Stimulated activated CD8-positive, alpha-beta memory T cell treated with anti-CD3 and anti-CD28 coated beads, Interleukin-2, amount 100 ng/mL, for 48 hours (primary cell): ENCODE data around the gene TMEM269.

Experiments used
- DNase-seq, 2 donors: peaks; one replicate each; pipeline ENCODE4 v3.0.0-alpha.2; 2020; ENCODE audit warnings: low read depth in 2 of 2

TMEM269 gene

DNA sequence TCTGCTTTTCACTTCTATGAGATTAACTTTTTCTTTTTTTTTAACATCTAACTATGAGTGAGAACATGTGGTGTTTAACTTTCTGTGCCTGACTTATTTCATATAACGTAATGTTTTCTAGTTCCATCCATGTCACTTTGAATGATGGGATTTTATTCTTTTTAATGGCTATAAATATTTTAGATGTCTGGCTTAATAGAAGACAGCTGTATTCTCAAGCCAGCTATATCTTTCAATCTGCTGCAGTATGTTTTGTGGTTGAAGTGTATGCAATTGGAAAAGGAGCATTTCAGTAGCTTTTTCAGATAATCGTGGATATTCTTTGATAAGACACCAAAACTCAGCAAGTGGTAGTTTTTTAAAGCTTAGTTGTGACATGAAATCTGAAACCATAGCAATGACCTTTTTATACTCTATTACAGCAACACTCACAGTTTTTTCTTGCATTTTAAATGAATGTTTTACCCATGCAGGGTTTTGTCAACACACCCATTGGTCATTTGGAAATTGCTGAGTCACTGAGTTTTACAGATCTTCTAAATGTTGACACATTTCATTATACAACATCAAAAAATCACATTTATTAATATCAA lies 38.1 kb downstream of the TMEM269 start:
- DNase-seq: no peak

DNA sequence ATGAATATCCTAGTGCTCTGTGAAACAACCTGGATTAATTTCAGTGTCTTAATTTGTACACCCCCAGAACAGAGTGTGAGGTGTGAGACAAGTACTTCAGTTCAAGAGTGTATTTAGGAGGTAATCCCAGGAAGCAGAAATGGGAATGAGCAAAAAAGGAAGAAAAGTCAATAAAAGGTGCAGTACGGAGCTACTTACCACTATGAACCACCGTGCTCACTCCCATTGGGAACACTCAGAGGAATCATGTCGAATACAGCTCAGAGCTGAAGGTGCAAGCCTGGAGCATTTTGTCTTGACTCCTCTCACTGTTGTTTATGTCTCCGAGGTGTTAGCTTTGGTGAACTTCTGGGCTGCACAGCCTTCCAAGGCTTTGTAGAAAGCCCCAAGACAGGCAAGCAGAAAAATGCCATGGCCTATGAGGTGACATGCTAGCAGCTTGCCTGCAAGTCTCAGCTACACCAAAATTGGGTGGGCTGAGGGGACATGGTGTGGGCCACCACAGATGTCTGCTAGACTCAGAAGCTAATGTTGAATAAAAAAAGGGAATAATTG lies 39.8 kb downstream of the TMEM269 start:
- DNase-seq: no peak

DNA sequence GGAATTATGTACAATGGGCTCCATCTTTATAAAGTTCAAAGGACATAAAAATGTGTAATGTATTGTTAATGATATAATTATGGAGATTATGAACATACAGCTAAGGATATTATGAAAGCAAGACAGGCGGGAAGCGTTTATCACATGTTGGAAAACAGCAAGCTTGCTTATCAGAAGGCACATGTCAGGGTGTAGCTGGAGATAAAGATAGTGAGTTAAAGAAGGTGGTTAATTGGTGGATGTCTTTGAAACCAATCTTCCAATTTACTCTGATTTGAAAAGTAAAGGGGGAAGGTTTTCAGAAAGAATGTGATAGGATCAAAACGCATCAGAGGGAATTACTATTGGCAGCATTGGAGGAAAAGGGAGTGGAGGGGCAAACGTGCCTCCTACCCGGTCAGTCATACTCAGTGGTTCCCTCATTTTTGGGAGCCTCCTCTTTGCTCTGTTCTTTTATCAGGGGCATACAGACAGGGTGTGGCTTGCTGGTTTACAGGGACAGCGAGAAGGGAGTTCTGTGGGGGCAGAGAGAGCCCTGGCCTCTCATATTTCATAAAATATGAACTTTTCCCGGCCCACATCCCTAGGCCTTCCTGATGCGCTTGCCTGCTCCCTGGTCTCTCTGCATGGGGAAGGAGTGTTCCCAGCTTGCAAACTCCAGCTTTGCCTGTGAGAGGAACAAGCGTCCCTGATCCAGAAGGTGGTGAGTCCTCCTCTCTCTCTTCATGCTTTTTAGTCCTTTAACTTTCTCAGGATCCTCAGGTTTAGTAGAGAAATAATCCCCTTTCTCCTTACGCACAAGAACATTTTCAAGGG lies 40.5 kb downstream of the TMEM269 start:
- DNase-seq: no peak

DNA sequence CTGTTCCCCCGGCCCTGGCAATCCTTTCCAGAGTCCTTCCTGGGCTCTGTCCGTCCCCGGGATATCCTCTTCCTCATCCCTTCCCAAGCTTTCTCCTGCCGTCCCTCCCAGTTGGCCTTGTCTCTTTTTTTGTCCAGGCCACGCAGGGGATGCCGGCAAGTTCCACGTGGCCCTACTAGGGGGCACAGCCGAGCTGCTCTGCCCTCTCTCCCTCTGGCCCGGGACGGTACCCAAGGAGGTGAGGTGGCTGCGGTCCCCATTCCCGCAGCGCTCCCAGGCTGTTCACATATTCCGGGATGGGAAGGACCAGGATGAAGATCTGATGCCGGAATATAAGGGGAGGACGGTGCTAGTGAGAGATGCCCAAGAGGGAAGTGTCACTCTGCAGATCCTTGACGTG lies 45.8 kb downstream of the TMEM269 start:
- no peak for DNase-seq

DNA sequence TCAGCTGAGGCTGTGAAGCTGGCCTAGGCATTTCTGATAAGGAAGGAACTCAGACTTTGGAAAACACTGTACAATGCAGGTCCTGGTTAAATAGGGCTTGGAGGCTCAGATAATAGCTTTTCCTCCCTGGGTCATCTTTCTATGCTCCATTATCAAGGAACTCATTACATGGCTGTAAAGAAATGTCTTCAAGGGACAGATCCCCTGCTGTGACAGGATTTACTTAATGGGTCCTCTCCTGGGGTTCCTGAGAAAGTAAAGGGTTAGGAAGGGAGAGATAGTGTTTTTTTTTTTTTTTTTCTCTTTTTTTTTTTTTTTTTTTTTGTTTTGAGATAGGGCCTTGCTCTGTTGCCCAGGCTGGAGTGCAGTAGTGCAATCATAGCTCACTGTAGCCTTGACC lies 46.5 kb downstream of the TMEM269 start:
- no peak for DNase-seq

DNA sequence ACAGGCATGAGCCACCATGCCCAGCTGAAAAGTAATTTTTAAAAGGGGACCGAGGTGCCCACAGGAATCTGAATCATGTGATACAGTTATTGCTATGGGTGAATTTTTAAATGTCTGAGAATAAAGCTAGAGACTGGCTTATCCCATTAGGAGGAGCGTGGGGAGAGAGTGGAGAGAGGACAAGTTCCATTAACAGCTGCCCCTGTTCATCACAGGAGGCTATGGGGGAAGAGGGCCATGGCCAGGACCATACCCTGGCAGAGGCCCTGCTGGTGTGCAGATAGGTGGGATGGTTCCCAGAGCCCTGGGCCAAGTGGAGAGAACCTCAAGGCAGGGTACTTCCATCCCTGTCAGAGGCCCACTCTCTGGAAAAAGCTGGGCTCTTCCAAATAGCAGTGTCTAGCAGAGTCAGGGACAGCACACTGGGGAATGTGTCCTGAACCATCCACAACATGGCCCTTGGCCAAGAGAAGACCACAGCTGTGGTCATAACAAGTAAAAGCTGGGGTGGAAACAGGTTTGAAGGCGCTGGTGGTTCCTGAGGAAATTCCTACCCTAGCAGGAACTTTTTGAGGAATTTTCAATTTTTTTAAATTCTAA lies 48.0 kb downstream of the TMEM269 start:
- DNase-seq: no peak

DNA sequence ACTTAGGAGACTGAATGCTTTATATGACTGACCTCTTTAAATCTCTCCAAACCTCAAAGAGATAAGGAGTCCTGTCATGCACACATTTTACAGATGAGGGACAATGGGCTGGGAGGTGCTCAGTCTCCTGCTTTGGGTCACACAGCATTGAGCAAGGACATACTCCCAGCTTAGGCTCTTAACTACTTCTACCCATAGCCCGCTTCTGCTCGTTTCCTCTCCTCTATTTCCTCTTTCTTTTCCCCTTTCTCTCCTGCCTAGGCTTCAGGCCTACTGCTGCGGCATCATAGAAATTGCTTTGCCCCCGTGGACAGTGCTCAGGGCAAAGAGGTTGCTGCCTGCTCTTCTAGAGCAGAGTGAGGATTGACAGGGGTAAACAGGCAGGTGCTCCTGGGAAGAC lies 49.2 kb downstream of the TMEM269 start:
- no peak for DNase-seq

DNA sequence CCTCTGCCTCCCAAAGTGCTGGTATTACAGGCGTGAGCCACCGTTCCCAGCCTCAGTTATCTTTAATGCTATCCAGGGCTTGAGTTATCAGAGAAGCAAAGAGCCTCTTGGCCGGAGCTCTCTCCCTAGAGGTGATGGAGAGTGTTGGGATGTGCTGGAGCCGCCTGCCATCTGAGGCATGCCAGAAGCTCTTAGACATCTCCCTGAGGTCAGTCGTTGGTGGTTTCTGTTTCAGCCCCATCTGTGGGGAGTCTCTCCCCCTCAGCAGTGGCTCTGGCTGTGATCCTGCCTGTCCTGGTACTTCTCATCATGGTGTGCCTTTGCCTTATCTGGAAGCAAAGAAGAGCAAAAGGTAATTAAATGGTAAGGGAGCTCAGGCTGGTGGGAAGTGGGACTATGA lies 50.0 kb downstream of the TMEM269 start:
- no peak for DNase-seq

DNA sequence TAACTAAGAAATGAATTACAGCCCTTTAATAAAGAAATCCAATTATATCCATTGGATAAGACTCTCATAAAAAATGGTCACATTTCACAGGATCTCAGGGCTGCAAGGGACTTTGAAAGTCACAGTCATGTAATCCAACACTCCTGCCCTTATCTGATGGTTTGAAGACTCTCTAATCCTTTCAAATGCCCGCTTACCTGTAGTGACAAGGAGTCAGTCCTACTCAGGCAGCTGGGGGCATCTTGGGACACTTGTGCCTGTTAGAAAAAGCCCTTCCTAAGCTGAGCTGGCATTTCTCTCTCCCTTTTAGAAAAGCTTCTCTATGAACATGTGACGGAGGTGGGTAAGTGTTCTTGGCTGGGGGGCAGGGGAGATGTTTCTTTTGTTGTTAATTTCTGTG lies 50.6 kb downstream of the TMEM269 start:
- DNase-seq: no peak

DNA sequence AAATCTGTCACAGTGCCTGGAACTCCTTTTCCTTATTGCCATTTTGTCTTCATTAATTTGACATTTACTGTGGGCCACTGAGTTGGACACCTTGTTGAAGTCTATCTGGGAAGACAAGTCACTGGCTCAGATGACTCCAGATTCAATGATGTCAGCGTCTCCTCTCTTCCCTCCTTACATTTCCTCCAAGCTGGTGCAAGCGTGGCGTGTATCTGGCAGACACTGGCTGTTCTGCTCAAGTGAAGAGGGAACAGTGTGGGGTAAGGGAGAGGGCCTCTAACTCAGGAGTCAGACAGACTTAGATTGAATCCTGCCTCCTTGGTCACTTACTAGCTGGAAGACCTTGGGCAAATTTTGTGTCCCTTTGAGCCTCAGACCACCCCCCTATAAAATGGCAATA lies 52.9 kb downstream of the TMEM269 start:
- DNase-seq: no peak

DNA sequence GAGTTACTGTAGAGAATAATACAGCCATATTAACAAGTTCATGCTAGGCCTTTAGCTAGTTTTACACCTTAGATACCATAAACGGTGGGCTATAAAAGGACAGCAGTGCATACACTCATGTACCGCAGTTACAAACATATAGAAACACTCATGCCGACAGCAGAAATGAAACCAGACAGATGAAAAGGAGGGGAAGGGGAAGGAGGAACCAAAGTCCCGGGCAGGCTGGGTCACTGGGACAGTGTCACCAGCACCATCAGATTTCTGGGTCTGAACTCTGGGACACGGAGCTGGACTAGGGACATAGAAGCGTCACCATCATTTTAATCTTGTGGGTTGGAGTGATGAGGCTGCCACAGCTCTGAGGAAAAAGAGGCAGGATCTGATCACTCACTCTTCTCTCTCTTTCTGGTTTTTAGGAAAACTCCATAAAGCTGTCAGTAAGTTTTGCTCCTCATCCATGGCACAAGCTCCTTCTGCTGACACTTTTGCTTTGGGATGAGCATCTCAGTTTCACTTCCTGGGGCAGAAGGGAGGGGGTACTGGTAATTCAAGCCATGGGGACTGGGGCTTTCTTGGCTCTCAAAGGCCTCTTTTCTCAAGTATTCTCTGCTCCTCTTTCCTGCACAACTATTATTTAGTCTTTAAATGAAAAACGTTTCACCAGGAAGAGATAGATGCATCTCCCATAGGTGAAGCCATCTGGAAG lies 53.8 kb downstream of the TMEM269 start:
- no peak for DNase-seq

DNA sequence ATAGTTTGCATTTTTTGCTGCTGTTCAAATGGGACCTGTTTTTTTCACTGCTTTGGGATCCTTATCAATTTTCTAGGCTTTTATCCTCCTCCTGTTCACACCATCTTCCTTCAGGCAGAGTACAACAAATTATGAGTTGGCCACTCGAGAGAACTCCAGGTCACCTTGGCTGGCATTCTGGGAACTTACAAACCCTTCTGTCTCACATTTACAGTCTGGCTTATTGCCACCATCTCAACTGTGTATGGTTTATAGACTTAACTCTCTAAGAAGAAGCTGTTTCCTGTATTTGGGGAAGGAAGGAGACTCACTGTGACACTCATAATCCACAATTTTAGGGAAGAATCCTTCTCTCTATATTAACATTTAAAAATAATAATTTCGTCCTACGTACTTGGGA lies 56.2 kb downstream of the TMEM269 start:
- DNase-seq: no peak

DNA sequence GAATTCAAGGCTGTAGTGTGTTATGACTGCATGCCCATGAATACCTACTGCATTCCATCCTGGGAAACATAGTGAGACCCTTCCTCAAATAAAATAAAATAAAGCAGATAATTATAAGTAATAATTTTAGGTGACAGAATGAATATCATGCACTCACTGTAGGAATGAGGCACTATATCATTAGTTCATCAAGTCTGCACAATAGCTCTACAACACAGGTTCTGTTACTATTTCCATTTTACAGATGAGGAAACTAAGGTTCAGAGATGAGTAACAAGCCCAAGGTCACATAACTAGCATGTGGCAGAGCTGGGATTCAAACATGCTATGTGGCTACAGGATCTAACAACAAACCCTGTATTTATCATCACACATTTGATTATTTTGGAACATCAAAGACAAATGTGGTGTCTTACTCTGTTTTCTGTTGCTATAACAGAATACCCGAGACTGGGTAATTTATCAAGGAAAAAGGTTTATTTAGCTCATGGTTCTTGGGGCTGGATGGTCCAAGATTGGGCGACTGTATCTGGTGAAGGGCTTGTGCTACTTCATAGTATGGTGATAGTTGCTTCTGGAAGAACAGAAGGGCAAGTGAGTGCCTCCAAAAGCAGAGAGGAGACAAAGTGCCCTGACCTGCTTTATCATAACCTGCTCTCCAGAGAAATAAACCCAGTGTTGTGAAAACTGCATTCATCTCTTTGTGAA lies 56.8 kb downstream of the TMEM269 start:
- no peak for DNase-seq

DNA sequence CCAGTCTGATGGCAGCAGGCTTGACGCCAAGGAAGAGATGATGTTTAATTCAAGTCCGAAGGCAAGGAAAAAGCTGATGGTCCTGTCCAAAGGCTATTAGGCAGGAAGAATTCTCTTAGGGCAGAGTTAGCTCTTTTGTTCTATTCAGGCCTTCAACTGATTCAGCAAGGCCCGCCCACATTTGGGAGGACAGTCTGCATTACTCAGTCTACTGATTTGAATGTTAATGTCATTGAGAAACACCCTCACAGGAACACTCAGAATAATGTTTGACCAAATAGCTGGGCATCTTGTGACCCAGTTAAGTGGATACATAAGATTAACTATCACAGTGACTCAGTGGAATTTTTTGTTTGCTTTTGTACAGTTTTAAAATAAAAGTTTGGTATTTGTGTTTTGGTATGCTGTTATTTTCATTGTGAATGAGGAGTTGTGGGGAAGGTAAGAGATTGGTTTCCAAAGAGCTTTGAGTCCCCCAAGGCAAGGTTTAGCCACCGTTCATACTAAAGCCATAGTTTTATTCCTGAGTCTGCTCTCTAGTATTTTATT lies 59.9 kb downstream of the TMEM269 start:
- DNase-seq: no peak

DNA sequence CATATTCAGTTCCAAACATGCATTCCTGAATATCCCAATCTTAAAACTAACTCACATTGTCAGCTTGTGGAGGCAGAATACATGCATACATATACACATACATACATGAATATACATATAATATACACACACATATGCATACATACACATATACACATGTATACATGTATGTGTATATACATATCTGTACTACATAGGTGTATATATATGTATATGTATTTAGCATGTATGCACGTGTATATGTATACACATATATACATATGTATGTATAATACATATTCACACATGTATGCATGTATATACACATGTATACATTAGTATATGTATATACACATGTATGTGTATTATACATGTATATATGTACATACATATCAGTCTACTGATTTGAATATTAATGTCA lies 60.4 kb downstream of the TMEM269 start:
- no peak for DNase-seq

DNA sequence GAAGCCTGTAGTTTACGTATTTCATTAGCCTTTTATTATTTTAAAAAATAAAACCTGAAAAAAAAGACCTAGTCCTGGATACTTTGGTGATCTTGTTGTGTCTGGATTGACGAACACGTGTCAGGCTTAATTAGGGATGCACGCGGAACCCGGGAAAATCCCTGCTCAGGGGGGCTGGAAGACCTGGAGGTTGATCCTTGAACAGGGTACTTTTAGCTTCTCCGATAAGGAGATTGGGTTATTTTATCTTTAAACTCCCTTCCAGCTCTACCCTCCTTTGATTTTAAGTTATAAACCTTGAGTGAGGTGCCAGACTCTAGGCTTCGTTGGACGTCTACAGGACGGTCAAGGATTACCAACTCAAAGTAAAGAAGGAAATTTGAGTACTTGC lies 61.1 kb downstream of the TMEM269 start:
- no peak for DNase-seq

DNA sequence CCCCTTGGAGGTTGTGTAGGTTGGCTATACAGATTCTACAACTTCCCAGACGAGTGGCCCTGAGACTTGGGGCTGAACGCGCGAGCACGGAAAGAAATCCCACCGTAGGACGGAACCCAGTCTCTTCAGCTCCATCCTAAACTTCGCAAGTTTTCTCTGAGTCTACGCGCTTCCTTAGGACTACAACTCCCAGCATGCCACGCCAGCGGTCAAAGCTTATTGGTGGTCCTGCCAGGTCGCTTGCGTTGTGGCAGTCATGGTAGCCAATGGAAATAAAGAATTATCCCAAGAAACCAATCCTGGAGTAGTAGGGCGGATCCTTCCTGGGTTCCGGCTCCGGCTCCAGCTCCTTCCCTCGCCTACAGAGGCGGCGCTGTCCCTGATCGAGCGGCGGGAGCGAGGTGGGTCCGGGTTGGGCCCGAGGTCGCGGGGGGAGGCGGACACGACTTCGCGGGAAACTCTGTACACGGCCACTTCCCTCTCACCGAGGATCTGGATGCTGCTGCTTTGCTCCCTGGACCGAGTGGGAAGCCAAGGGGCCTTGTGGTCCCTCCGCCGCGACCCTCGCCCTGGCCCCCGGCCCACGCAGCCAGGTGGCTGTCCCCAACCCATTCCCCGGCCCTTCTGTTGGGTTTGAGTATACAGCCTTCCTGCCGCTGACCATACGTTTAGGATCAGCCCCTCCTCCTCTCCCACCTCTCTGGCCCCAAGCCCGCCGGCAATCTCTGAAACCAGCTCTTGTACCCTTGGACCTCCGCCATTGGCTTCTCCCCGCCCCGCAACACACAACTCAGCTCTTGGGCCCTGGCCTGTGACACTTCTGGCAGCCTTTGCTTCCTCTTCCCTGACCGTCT lies 61.7 kb downstream of the TMEM269 start, which contains the start of gene ZNF691:
TSS of gene ZNF691 (plus strand) at position 357 of the 854 bp plus-strand sequence. CDS start 3,046 bp downstream, outside the sequence.
- peak; percentile 74 to 78 for DNase-seq

DNA sequence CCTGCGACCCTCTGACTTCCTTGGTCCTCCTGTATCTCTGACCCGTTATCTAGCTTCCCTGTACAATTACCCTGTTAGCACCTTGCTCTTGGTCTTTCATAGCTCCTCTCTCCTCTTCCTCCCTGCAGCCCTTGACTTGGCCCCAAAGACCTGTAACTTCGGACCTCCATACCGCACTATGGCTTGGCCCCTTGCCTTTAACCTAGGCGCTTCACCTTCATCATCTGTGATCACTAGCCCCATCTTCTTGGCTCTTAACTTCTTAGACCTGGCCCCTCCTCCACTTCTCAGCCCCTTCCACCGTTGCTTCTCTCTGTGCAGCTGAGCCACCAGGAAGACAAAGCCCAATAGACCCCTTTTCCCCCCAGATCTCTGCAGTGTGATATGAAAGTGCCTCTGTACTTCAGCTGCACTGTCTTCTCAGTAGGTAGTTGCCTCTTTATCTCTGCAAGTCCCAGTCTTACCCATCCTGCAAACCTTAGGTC lies 62.4 kb downstream of the TMEM269 start:
- DNase-seq: no peak

DNA sequence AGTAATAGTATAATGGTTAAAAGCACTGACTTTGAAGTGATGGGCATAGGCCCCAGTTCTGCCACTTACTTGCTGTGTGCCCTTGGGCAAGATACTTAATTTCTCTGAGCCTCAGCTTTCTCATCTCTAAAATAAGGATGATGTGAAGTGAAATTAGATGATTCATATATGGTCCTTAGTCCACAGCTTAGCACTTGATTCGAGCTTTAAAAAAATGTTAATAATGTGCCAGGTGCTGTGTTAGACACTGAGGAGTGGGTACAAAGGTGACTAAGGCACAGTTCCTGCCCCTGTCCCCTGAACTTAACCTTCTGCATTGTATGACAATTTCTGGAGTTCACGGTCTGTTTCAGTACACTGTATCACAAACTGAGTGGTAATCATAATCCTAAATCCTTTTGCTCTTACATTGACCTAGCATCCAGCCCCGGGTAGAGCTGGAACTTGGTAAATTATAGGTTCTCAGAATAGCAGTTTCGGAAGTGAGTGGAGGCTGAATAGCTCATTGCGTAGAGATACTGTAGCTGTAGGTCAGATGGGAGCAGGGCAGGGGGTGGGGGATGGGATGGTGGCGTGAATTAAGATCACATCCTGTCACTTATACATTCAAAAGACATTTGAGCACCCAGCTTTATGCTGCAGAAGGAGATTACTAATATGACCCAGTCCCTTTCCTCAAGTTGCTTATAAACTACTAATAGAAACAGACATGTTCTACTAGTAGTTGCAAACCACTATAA lies 63.1 kb downstream of the TMEM269 start:
- DNase-seq: no peak
